Measurements from ENCODE around the gene ALDH1B1. TPM values are rescaled to one million over a fixed set of nuclear protein-coding genes. Genes with fewer than 3 reads are reported as not detected.

The ALDH1B1 gene
- total and polyA plus RNA-seq, 7 donors, result 19.2 to 162 (median 44.1) TPM

DNA sequence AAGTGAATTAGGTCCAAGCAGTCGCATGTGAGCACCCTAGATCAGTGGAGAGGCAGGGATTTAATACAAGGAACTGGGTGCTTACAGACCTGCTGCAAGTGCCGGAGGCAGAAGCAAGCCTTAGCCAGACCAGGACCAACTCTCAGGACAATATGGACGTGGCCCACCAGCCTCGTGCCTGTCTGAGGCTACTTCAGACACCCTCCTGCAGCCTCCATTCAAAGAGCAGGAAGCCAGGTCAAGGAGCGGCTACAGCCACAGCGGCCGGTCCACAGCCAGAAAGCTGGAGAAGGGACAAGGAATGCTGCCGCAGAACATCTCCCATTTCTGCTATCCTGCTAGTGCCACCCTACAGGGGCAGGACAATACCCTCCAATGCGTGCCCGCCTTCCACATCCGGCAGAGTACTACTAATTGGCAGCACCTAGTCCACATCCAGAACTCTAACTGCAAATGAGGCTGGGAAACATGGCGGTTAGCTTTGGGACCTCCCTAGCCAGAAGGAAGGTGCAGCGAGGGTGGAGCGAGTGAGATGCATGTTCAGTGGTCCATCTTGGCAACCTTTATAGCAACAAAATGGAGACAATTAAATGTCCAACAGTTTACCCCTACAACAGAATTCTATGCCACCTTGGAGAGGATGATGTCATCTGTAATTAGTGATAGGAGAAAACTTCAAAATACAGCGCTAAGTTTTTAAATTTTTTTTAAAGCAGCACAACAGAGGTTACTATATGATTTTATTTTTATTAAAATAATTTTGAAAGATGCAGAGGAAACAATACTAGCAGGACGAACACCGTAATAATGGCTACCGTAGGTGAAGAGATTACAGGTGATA is 1.0 kb upstream of the ALDH1B1 start:
- TF ChIP-seq EP300 (IDR thresholded peaks at IDR 0.05) (no peak), POLR2AphosphoS5 (IDR thresholded peaks at IDR 0.05) (no peak), POLR2A (IDR thresholded peaks at IDR 0.05) (no peak)
- TF ChIP-seq, protein P1, sequence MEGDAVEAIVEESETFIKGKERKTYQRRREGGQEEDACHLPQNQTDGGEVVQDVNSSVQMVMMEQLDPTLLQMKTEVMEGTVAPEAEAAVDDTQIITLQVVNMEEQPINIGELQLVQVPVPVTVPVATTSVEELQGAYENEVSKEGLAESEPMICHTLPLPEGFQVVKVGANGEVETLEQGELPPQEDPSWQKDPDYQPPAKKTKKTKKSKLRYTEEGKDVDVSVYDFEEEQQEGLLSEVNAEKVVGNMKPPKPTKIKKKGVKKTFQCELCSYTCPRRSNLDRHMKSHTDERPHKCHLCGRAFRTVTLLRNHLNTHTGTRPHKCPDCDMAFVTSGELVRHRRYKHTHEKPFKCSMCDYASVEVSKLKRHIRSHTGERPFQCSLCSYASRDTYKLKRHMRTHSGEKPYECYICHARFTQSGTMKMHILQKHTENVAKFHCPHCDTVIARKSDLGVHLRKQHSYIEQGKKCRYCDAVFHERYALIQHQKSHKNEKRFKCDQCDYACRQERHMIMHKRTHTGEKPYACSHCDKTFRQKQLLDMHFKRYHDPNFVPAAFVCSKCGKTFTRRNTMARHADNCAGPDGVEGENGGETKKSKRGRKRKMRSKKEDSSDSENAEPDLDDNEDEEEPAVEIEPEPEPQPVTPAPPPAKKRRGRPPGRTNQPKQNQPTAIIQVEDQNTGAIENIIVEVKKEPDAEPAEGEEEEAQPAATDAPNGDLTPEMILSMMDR (IDR thresholded peaks at IDR 0.05), result no peak
- H3K27ac ChIP-seq, result peak overlapping the region; percentile 84 to 97 (median 88)

DNA sequence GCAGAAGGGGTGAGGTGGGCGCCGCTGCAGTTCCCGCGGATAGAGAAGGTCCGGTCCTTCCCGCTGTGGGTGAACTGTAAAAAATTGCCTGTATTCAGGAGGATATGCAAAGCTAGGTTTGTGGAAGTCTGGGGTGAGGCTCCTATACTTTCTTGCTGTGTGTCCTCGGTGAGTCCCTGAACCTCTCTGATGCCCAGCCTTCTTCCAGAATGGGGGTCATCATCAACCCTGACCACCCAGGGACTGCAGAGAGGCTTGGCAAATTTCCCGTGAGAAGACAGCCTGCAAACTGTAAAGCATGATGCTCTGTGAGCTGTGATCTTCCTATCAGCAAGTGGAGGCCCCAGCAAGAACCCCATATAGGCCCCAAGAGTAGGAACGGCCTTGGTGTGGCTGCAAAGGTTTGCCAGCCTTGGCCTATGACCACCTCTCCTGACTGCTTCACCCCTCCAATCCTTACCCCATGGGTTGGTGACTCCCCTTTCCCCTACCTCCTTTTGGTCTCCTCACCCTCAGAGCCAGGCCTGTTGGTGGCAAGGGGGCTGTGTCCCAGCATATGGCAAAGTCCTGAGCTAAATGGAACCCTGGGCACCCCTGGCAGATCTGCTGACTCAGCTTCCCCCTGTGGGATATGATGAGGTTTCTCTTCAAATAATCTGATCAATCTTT is 760 bp downstream of the ALDH1B1 start:
- TF ChIP-seq, protein P1 (IDR thresholded peaks at IDR 0.05), result no peak
- no peak for TF ChIP-seq POLR2A (IDR thresholded peaks at IDR 0.05)
- no peak for TF ChIP-seq EP300 (IDR thresholded peaks at IDR 0.05)
- no peak for TF ChIP-seq POLR2AphosphoS5 (IDR thresholded peaks at IDR 0.05)

More for the DNA sequence above, 1.0 kb upstream of the ALDH1B1 start:
- Histone ChIP-seq H3K36me3 (peaks cover 7 to 11% (median 10%) of the 10 kb centered on the region in 4 donors), H3K4me1 (peaks cover 0 to 81% (median 59%) of the 10 kb centered on the region in 4 donors), H3K27me3 (no peaks in the 10 kb centered on the region), H3K9me3 (no peaks in the 10 kb centered on the region), H3K4me3 (peak overlapping the region in 2 of 4 donors; percentile 77 to 88)
- DNase-seq, result peak; percentile 56
- intact Hi-C loops (cut with DNase I), result loop anchor here (5.0 to 10.0 kb wide), 5 partner anchors 327 to 1817 kb away; partner anchors contain the start of genes MELK, POLR1E, SHB and TOMM5
- 86 to 89% methylated on average over 18 of the region's 18 CpGs for WGBS, 2 donors

GRCh38 chr9:38394416-38394815 is 1.9 kb downstream of the ALDH1B1 start:
- 17 to 78% methylated on average over 9 of the region's 9 CpGs for WGBS, 2 donors
- Histone ChIP-seq H3K4me1 (peaks cover 0 to 84% (median 44%) of the 10 kb centered on the region in 4 donors), H3K27me3 (no peaks in the 10 kb centered on the region), H3K9me3 (no peaks in the 10 kb centered on the region), H3K36me3 (peaks cover 12 to 38% (median 19%) of the 10 kb centered on the region in 4 donors), H3K4me3 (peak overlapping the region in 2 of 4 donors; percentile 77 to 88), H3K27ac (peak overlapping the region; percentile 84 to 97 (median 88))
- intact Hi-C loops (cut with DNase I), result loop anchor here (5.0 to 10.0 kb wide), 5 partner anchors 330 to 1820 kb away; partner anchors contain the start of genes MELK, POLR1E, SHB and TOMM5
- TF ChIP-seq, protein P1 (IDR thresholded peaks at IDR 0.05), result no peak
- no peak for TF ChIP-seq POLR2AphosphoS5 (IDR thresholded peaks at IDR 0.05)
- no peak for TF ChIP-seq POLR2A (IDR thresholded peaks at IDR 0.05)
- TF ChIP-seq EP300 (IDR thresholded peaks at IDR 0.05), result no peak
- no peak for DNase-seq

More for the DNA sequence above, 760 bp downstream of the ALDH1B1 start:
- Histone ChIP-seq H3K27me3 (no peaks in the 10 kb centered on the region), H3K36me3 (peaks cover 12 to 26% (median 19%) of the 10 kb centered on the region in 4 donors), H3K9me3 (no peaks in the 10 kb centered on the region), H3K4me3 (peak overlapping the region; percentile 64 to 88 (median 72)), H3K4me1 (peaks cover 0 to 87% (median 56%) of the 10 kb centered on the region in 4 donors), H3K27ac (peak overlapping the region; percentile 84 to 97 (median 88))
- intact Hi-C loops (cut with DNase I), result loop anchor here (5.0 to 10.0 kb wide), 5 partner anchors 328 to 1818 kb away; partner anchors contain the start of genes MELK, POLR1E, SHB and TOMM5
- no peak for DNase-seq
- WGBS, 2 donors, result 2 to 7% methylated on average over 9 of the region's 9 CpGs

- TF ChIP-seq POLR2AphosphoS5 (IDR thresholded peaks at IDR 0.05), result no peak
- no peak for TF ChIP-seq EP300 (IDR thresholded peaks at IDR 0.05)
- TF ChIP-seq, protein P1 (IDR thresholded peaks at IDR 0.05), result no peak
- TF ChIP-seq POLR2A (IDR thresholded peaks at IDR 0.05), result no peak
- DNase-seq, result no peak
- Histone ChIP-seq H3K9me3 (no peaks in the 10 kb centered on the region), H3K27ac (peak overlapping the region in 3 of 4 donors; percentile 46 to 97 (median 90)), H3K4me1 (peaks cover 0 to 79% (median 38%) of the 10 kb centered on the region in 4 donors), H3K27me3 (no peaks in the 10 kb centered on the region), H3K36me3 (peaks cover 12 to 39% (median 19%) of the 10 kb centered on the region in 4 donors), H3K4me3 (no peak overlapping the region)
- 94 to 95% methylated on average over 30 of the region's 30 CpGs for WGBS, 2 donors
- intact Hi-C loops (cut with DNase I), result loop anchor here (10.0 kb wide), 4 partner anchors 331 to 1821 kb away; partner anchors contain the start of genes MELK, POLR1E, SHB and TOMM5
Observed at GRCh38 chr9:38395653-38396370, 3.3 kb downstream of the ALDH1B1 start.

All from sigmoid colon (tissue), 7 donors.